Common myeloid progenitor, CD34-positive (primary cell): Measurements from ENCODE around the gene HS6ST1. TPM values are rescaled to one million over a fixed set of nuclear protein-coding genes. Genes with fewer than 3 reads are reported as not detected.

Experiments
- CTCF ChIA-PET: fragments of 350-600 bp; sonication (Branson Sonifier 250); formaldehyde crosslinking; loops from one replicate; lab custom pipeline; 2021; ENCODE audit warnings: antibody characterized with exemption; lab: Charles Lee
- POLR2A ChIA-PET: fragments of 350-600 bp; sonication (Branson Sonifier 250); formaldehyde crosslinking; loops from one replicate; lab custom pipeline; 2021; ENCODE audit warnings: antibody characterized with exemption; lab: Charles Lee
- DNase-seq, 3 donors: peaks; one replicate each; pipeline versions ENCODE4 v3.0.0 to v3.0.0-alpha.2; 2013
- H3K27ac ChIP-seq, 2 experiments: 1 replicate in 1 of 2; 2 replicates in 1 of 2; pipeline ENCODE4 v1.7.0; 2013; ENCODE audit warnings: inconsistent platforms in 2 of 2, low read length in 2 of 2, mild to moderate bottlenecking in 2 of 2, low read depth in 1 of 2, moderate library complexity in 1 of 2; ENCODE audit not compliant: severe bottlenecking in 2 of 2, insufficient read depth in 1 of 2, poor library complexity in 1 of 2
- H3K27me3 ChIP-seq, 5 experiments: replicated peaks in 2 of 5; 1 replicate in 3 of 5; 2 replicates in 2 of 5; pipeline versions ENCODE4 v1.6.1 to v1.7.0; 2013; ENCODE audit warnings: low read length in 4 of 5, mild to moderate bottlenecking in 2 of 5, moderate library complexity in 2 of 5, inconsistent platforms in 1 of 5; ENCODE audit not compliant: insufficient read depth in 5 of 5, control insufficient read depth in 4 of 5
- H3K36me3 ChIP-seq, 4 experiments: 1 replicate in 2 of 4; 2 replicates in 2 of 4; pipeline versions ENCODE4 v1.6.1 to v1.7.0; 2013; ENCODE audit warnings: low read length in 3 of 4, control low read depth in 1 of 4, mild to moderate bottlenecking in 1 of 4; ENCODE audit not compliant: control insufficient read depth in 4 of 4, insufficient read depth in 4 of 4
- H3K4me1 ChIP-seq, 4 experiments: 1 replicate in 3 of 4; 2 replicates in 1 of 4; pipeline versions ENCODE4 v1.6.1 to v1.7.1; 2013; ENCODE audit warnings: low read length in 3 of 4, mild to moderate bottlenecking in 3 of 4, control low read depth in 1 of 4, inconsistent platforms in 1 of 4, moderate library complexity in 1 of 4; ENCODE audit not compliant: control insufficient read depth in 4 of 4, insufficient read depth in 4 of 4; ENCODE audit errors: control extremely low read depth in 1 of 4
- H3K4me3 ChIP-seq, 7 experiments: 1 replicate in 4 of 7; 2 replicates in 3 of 7; pipeline versions ENCODE4 v1.5.1 to v1.7.0; 2013; ENCODE audit warnings: mild to moderate bottlenecking in 7 of 7, low read length in 6 of 7, moderate library complexity in 6 of 7, inconsistent platforms in 2 of 7, low read depth in 2 of 7, control low read depth in 1 of 7; ENCODE audit not compliant: insufficient read depth in 4 of 7, control insufficient read depth in 1 of 7; ENCODE audit errors: extremely low read depth in 1 of 7
- H3K9me3 ChIP-seq, 5 experiments: 1 replicate in 4 of 5; 2 replicates in 1 of 5; pipeline versions ENCODE4 v1.6.1 to v1.7.1; 2013; ENCODE audit warnings: low read length in 4 of 5, mild to moderate bottlenecking in 2 of 5, inconsistent platforms in 1 of 5, low read depth in 1 of 5, moderate library complexity in 1 of 5; ENCODE audit not compliant: control insufficient read depth in 4 of 5, insufficient read depth in 2 of 5; ENCODE audit errors: control extremely low read depth in 1 of 5
- WGBS: methylation state at CpG from one replicate; pipeline ENCODE4 v1.1.5; 2013; ENCODE audit not compliant: insufficient coverage; 5-methylcytosine and 5-hydroxymethylcytosine counted together
- polyA plus RNA-seq: library from polyadenylated mRNA; unstranded; fragments of 120-200 nt; gene quantifications from one replicate; pipeline ENCODE4 v1.2.1, GENCODE V29; 2013

The HS6ST1 gene, protein sequence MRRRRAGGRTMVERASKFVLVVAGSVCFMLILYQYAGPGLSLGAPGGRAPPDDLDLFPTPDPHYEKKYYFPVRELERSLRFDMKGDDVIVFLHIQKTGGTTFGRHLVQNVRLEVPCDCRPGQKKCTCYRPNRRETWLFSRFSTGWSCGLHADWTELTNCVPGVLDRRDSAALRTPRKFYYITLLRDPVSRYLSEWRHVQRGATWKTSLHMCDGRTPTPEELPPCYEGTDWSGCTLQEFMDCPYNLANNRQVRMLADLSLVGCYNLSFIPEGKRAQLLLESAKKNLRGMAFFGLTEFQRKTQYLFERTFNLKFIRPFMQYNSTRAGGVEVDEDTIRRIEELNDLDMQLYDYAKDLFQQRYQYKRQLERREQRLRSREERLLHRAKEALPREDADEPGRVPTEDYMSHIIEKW
- 18.7 TPM for polyA plus RNA-seq

DNA sequence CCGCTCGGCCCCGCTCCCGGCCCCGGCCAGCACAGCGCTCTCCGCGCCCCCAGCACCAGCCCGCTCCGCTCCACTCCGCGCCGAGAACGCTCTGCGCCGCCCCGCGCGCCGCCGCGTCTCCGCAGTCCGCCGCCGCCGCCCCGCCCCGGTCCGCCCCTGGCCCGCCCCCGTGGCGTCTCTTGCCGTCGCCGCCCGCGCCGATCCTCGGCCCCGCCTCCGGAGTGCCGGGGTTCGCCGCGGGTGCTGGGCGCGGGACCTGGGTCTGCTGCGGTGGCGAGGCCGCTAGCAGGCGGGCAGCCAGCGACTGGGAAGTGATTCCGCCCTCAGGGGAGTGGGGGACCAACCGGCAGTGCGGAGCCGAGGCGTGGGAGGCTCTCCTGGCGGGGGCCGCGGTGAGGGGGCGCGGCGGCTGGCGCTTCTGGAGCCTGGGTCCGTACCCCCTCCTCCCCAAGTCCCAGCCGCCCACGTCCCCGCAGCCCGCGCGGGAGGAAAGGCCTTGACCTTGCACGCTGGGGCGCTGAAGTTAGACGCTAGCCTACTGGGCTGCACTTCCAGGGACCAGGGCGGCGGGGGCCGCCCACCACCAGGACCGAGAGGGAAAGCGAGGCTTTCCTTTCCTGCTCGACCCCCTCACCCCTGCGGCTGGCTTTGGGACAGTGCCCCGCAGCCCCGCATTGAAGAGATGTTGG lies at the start of gene HS6ST1:
Gene HS6ST1, minus strand, starts transcription at position 93 of the 689 bp plus-strand sequence. CDS start 305 bp downstream, outside the sequence.
- peak; percentile 79 to 91 (median 90) for DNase-seq
- POLR2A ChIA-PET, result no interaction called here
- WGBS, result under 1% methylated on average over 81 of the region's 84 CpGs

DNA sequence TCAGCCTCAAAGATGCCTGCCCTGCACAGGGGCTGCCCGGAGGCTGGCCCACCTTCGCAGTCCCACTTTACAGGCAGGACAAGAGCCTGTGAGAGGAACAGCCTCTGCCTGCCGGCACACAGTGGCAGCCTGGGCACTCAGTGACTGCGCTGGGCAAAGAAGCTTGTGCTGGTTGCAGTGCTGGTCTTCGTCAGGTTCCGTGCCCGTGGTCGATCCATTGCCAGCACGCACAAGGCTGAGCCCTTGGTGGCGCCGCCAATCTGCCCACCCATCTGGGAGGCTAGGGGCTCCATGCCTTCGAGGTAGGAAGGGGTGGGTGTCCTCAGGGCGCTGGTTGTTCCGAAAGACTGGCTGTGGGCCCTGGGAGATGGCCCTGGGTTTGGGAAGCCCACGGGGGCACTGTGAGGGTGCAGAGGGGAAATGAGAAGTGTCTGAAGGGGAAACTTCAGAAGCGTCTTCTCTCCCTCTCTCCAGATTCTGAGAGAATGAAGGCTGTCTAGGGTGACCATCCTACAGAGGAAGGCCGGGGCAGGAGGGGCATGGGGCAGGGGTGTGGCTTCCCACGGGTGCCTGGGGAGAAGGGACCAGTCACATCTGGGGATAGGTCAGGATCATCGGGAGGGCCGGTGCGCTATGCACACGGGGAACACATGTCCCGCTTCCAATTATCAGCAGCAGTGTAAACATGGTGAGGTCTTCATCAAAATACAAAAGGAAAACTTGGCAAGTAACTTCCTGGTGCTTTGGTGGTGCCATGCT lies 49.1 kb upstream of the HS6ST1 start:
- POLR2A ChIA-PET, result no interaction called here
- Histone ChIP-seq H3K4me3 (no peak overlapping the region), H3K9me3 (no peaks in the 10 kb centered on the region), H3K36me3 (no peaks in the 10 kb centered on the region), H3K4me1 (peaks cover 0 to 5% (median 2%) of the 10 kb centered on the region in 4 experiments), H3K27me3 (no peaks in the 10 kb centered on the region), H3K27ac (no peak overlapping the region)
- CTCF ChIA-PET, result no interaction called here
- 92% methylated on average over 23 of the region's 23 CpGs for WGBS
- no peak for DNase-seq

More for the DNA sequence above, at the start of gene HS6ST1:
- Histone ChIP-seq H3K27me3 (no peaks in the 10 kb centered on the region), H3K36me3 (peaks cover 0 to 30% (median 15%) of the 10 kb centered on the region in 4 experiments), H3K4me1 (peaks cover 0 to 83% (median 61%) of the 10 kb centered on the region in 4 experiments), H3K9me3 (no peaks in the 10 kb centered on the region), H3K27ac (no peak within 1 kb of the TSS), H3K4me3 (peak within 1 kb of the TSS; percentile 62 to 94 (median 80))
- CTCF ChIA-PET, result interaction anchor here (1.8 kb wide), 1 partner anchor 36 kb away, joined by 4 read pairs; no protein-coding TSS in a partner anchor

DNA sequence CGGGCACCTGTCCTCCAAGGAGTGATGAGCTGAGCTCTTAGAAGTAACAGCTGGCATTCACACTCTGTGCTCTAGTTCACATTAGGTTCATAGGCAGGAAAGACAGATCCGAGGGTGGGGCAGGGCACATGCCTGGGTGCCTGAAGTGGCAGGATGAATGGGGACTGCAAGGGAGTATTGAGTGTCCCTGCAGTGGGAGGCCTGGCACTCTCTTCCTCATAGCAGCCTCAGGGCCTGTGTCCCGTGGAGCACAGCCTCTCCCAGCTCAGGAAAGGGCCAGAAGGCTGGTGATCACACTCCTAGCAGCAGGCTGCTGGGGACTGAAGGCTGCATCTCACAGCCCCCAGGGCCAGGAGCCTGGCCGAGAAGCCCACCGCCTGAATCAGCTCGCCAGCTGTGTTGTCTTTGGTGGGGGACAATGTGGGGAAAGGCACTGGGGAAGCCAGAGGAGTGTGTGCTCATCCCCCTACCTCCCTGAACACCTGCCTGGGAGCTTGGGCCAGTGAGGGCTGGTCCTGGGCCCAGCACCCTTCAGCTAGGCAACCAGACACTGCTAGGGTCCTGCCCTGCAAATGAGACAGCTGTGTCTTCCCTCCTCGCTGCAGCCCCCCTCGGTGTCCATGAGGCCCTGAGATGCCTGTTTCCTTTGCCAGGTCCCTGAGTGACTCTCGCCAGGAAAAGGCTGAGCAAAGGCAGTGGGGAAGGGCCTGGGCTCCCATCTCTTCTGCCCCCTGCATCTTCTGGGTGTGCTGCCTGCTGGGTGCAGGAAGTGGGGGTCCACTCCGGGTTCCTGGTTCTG lies 48.2 kb upstream of the HS6ST1 start:
- H3K4me1 ChIP-seq, result no peaks in the 10 kb centered on the region
- DNase-seq, result no peak
- H3K27me3 ChIP-seq, result no peaks in the 10 kb centered on the region
- ChIA-PET POLR2A (no interaction called here), CTCF (no interaction called here)
- H3K36me3 ChIP-seq, result no peaks in the 10 kb centered on the region
- no peak overlapping the region for H3K27ac ChIP-seq
- H3K4me3 ChIP-seq, result no peak overlapping the region
- 88% methylated on average over 7 of the region's 10 CpGs for WGBS
- no peaks in the 10 kb centered on the region for H3K9me3 ChIP-seq

DNA sequence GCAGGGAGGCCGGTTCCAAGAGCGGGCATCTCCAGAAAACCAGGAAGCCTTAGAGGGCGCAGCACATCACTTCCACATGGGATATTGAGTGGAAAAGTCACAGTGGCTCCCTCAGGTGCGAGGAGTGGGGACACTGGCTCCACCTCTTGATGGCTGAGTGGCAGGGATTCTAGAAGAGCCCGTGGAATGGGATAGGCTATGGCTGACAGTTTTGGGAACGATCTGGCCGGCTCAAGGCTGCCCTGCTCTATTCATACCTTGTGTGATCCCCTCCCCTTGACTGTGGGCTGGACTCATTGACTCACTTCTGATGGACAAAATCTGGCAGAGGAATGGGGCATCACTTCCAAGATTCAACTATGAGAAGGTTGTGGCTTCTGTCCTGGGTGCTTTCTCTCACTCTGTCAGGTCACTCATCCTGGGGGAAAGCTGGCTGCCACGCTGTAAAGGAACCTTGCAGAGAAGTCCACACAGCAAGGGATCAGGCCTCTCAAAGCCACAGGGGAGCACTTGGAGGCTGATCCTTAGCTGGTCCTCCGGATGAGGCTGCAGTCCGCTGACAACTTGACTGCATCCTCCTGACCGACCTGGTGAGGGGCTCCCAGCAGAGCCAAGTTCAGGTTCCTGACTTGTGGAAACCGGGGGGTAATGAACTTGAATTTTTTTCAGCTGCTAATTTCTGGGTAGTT lies 46.7 kb upstream of the HS6ST1 start:
- DNase-seq, result no peak
- H3K4me3 ChIP-seq, result no peak overlapping the region
- H3K9me3 ChIP-seq, result no peaks in the 10 kb centered on the region
- no peaks in the 10 kb centered on the region for H3K4me1 ChIP-seq
- H3K36me3 ChIP-seq, result no peaks in the 10 kb centered on the region
- no peaks in the 10 kb centered on the region for H3K27me3 ChIP-seq
- no peak overlapping the region for H3K27ac ChIP-seq
- ChIA-PET CTCF (interaction anchor here (0.8 kb wide), 1 partner anchor 45 kb away, joined by 3 read pairs; no protein-coding TSS in a partner anchor), POLR2A (no interaction called here)
- 95% methylated on average over 12 of the region's 12 CpGs for WGBS

DNA sequence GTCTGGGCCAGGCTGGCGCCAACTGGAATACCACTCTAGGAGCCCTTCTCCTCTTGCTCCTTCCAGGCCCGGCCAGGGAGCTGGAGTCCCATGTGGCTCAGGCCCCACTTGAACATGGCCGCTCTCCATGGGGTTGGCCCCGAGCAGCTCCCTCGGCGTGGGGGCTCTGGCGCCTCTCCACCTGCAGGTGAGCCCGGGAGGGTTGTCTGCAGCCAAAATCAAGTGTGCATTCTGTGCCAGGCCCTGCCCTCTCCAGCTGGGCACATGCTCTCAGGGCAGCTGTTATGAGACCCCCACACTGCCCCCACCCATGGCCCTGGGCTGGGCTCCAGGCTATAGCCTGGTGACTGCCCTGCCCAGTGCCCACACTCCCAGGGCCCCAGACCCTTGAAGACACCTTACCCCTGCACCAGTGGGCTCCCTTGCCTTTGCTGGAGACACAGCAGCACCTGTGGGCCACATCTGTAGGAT lies 45.8 kb upstream of the HS6ST1 start:
- no peak overlapping the region for H3K4me3 ChIP-seq
- 95% methylated on average over 6 of the region's 8 CpGs for WGBS
- no peaks in the 10 kb centered on the region for H3K36me3 ChIP-seq
- H3K27ac ChIP-seq, result no peak overlapping the region
- no peaks in the 10 kb centered on the region for H3K4me1 ChIP-seq
- no peaks in the 10 kb centered on the region for H3K27me3 ChIP-seq
- H3K9me3 ChIP-seq, result no peaks in the 10 kb centered on the region
- CTCF ChIA-PET, result no interaction called here
- no peak for DNase-seq
- POLR2A ChIA-PET, result no interaction called here

DNA sequence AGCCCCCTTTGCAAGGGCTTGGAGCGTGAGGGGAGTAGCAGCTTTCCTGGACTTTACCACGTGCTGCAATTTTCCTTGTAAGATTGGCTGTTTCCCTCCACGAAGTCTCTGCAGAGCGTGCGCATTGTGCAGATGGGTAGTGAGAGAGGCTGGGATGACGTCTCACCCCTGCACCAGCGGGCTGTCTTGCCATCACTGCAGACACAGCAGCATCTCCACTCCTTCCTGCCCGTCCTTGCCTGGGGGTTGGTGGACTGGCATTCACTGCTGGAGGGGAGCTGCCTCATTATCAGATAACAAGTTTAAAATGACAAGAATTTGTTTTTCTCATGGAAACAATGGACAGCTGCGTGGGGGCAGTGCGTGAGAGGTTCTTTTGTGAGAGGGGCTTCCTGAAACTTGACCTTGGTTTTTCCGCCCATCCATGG lies 45.3 kb upstream of the HS6ST1 start:
- DNase-seq, result no peak
- Histone ChIP-seq H3K4me1 (no peaks in the 10 kb centered on the region), H3K27me3 (no peaks in the 10 kb centered on the region), H3K9me3 (no peaks in the 10 kb centered on the region), H3K4me3 (no peak overlapping the region), H3K36me3 (no peaks in the 10 kb centered on the region), H3K27ac (no peak overlapping the region)
- ChIA-PET POLR2A (no interaction called here), CTCF (no interaction called here)
- WGBS, result 98% methylated on average over 10 of the region's 11 CpGs
